Pancreas (tissue), 10 donors: Measurements from ENCODE around the gene THOP1. TPM values are rescaled to one million over a fixed set of nuclear protein-coding genes. Genes with fewer than 3 reads are reported as not detected.

Source experiments
- ATAC-seq, 4 donors: fragments of 200-7000 bp; cut with Tn5 transposase; one replicate each; pipeline versions ENCODE4 v1.8.0 to v1.9.1; 2020; ENCODE audit warnings: mild to moderate bottlenecking in 4 of 4, moderate library complexity in 4 of 4
- DNase-seq, 6 donors: peaks; one replicate each; pipeline ENCODE4 v3.0.0-alpha.2; 2020
- FAIRE-seq: peaks from 2 replicates; lab custom pipeline; 2012; peaks lifted over from hg19 to GRCh38; lab: Jason Lieb, UNC
- H3K27ac ChIP-seq, 4 donors: fragments of 200-600 bp; sonication (generic); 1 replicate in 3 of 4; 2 replicates in 1 of 4; pipeline versions ENCODE4 v1.5.0 to v1.8.0; 2020
- H3K27me3 ChIP-seq, 4 donors: fragments of 200-600 bp; one replicate each; pipeline ENCODE4 v1.8.0; 2021
- H3K36me3 ChIP-seq, 3 donors: fragments of 200-600 bp; sonication (generic) in 1 of 3; one replicate each; pipeline versions ENCODE4 v1.5.0 to v1.8.0; 2020 to 2021
- H3K4me1 ChIP-seq, 3 donors: fragments of 200-600 bp; one replicate each; pipeline ENCODE4 v1.8.0; 2021
- H3K4me3 ChIP-seq, 4 donors: fragments of 200-600 bp; sonication (generic) in 2 of 4; one replicate each; pipeline versions ENCODE4 v1.5.0 to v1.8.0; 2020 to 2021
- H3K9me3 ChIP-seq, 4 donors: fragments of 200-600 bp; one replicate each; pipeline ENCODE4 v1.8.0; 2021
- CTCF ChIP-seq, 4 donors: fragments of 200-600 bp; sonication (generic) in 3 of 4; IDR thresholded peaks; one replicate each; pipeline versions ENCODE4 v1.5.0 to v1.8.0; 2021; ENCODE audit warnings: antibody characterized with exemption in 4 of 4
- WGBS, 2 donors: extraction: QIAGEN DNeasy Blood & Tissue Kit; methylation state at CpG; one replicate each; pipeline ENCODE4 v1.1.7; 2013; 5-methylcytosine and 5-hydroxymethylcytosine counted together
- intact Hi-C, 3 donors: fragments of 100-400 bp; cut with DNase I; formaldehyde crosslinking; loops; one replicate each; pipeline versions ENCODE4 v1.11.1 to v1.14.2; 2022
- polyA plus RNA-seq, 2 donors: library from polyadenylated mRNA; stranded (reverse); fragments of 200-250 nt; gene quantifications; one replicate each; pipeline ENCODE4 v1.2.3, GENCODE V29; 2013
- total RNA-seq, 6 donors: library from RNA; stranded (reverse); fragmentation: NEBNext Ultra II Directional in 4 of 6; extraction: Animal tissue kit (Norgen Biotek cat#: 25700) in 4 of 6; gene quantifications; one replicate each; pipeline versions ENCODE4 v1.2.1 to v1.2.4, GENCODE V29; 2021 to 2023
- donor health status: healthy with polysubstance abuse.
- donor health status: DM: no; HTN: no; CAD: no; lungs with moderate emphysema.
- donor health status: DM: no; HTN: no; CAD: no.
- donor health status: control.
- donor health status: control.
- donor health status: Bipolar disorder and iron deficiency.
- donor health status: DM: yes; HTN: yes; CAD: no.
- donor health status: DM: no; HTN: no; CAD: no.
- donor health status: DM: no; HTN: no; CAD: no.
- donor health status: DM: yes; HTN: yes; CAD: no.

The THOP1 gene
- total and polyA plus RNA-seq, 8 donors, result 11.6 to 124 (median 20.5) TPM

- Histone ChIP-seq H3K4me3 (no peak overlapping the region), H3K27me3 (no peaks in the 10 kb centered on the region), H3K27ac (no peak overlapping the region), H3K9me3 (peaks cover 0 to 10% (median 0%) of the 10 kb centered on the region in 4 donors), H3K36me3 (peaks cover 4 to 33% (median 23%) of the 10 kb centered on the region in 3 donors), H3K4me1 (no peaks in the 10 kb centered on the region)
- TF ChIP-seq CTCF (IDR thresholded peaks at IDR 0.05), result no peak
- FAIRE-seq (no peak), DNase-seq (no peak), ATAC-seq (no peak)
- 96 to 100% methylated on average over 3 of the region's 3 CpGs for WGBS, 2 donors
- intact Hi-C loops, result no loop called here
These were observed 69.5 kb downstream of the THOP1 start for GRCh38 chr19:2854849-2855248.

- peaks cover 0 to 10% (median 0%) of the 10 kb centered on the region in 4 donors for H3K9me3 ChIP-seq
- no peak overlapping the region for H3K4me3 ChIP-seq
- no peaks in the 10 kb centered on the region for H3K27me3 ChIP-seq
- FAIRE-seq, result no peak
- DNase-seq, result no peak
- H3K27ac ChIP-seq, result no peak overlapping the region
- ATAC-seq, result no peak
- H3K36me3 ChIP-seq, result peaks cover 1 to 22% (median 22%) of the 10 kb centered on the region in 3 donors
- no peak for TF ChIP-seq CTCF (IDR thresholded peaks at IDR 0.05)
- 94 to 96% methylated on average over 5 of the region's 5 CpGs for WGBS, 2 donors
- intact Hi-C loops, result no loop called here
- H3K4me1 ChIP-seq, result no peaks in the 10 kb centered on the region
These were observed 71.3 kb downstream of the THOP1 start for GRCh38 chr19:2856457-2857050.

DNA sequence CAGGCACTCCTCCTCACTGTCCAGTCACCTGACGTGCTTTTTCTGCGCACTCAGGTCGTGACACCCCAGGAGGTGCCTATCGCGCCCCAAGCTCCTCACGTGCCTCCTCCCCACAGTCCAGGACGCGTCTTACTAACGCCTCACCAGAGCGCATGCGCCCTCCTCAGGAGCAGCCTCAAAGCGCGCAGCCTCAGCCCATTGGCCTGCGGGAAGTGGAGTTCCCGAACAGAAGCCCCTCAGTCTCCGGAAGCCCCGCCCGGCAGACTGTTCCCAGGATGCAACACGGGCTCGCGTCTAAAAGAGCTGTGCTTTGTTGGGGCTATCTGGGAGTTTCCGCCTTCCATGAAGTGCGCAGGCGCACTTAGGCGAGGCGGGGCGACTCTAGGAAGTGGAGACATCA is 73.6 kb downstream of the THOP1 start:
- Histone ChIP-seq H3K9me3 (no peaks in the 10 kb centered on the region), H3K27me3 (no peaks in the 10 kb centered on the region), H3K4me1 (no peaks in the 10 kb centered on the region), H3K36me3 (no peaks in the 10 kb centered on the region), H3K4me3 (no peak overlapping the region), H3K27ac (no peak overlapping the region)
- no peak for ATAC-seq
- TF ChIP-seq CTCF (IDR thresholded peaks at IDR 0.05), result no peak
- WGBS, 2 donors, result 79 to 81% methylated on average over 27 of the region's 27 CpGs
- no peak for DNase-seq
- FAIRE-seq, result no peak
- intact Hi-C loops, result no loop called here

DNA sequence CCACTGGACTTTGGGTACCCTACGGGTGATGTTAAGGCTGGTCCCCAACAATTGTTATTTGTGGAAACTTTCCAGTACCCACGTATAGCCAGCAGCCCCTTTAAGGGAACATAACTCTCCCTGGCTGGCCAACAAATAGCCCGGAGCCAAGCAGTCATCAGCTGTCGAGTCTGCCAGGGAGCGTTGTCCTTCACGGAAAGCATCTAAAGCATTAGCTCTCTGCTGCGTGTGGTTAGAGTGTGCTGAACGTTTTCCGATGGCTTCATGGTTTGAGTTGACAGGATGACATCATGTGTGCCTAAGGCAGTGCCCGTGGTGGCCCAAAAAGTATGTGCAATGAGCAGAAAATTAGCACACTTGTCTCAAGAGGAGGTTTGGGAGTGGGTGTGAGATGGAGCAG is 78.5 kb downstream of the THOP1 start:
- intact Hi-C loops, result no loop called here
- ATAC-seq, result no peak
- no peaks in the 10 kb centered on the region for H3K4me1 ChIP-seq
- H3K36me3 ChIP-seq, result no peaks in the 10 kb centered on the region
- DNase-seq, result no peak
- H3K4me3 ChIP-seq, result no peak overlapping the region
- TF ChIP-seq CTCF (IDR thresholded peaks at IDR 0.05), result no peak
- 40% methylated on average over 10 of the region's 10 CpGs for WGBS, 2 donors
- no peaks in the 10 kb centered on the region for H3K27me3 ChIP-seq
- no peak overlapping the region for H3K27ac ChIP-seq
- no peaks in the 10 kb centered on the region for H3K9me3 ChIP-seq
- no peak for FAIRE-seq

Other genes starting within 250 kb of the THOP1 start
- gene GNG7, start 82.8 kb upstream of the THOP1 start, total RNA-seq, result 1 to 10 TPM; 4.0 to 8.8 (median 5.9) TPM
- 1 to 10 TPM; 5.6 to 7.7 TPM for gene GNG7, start 82.8 kb upstream of the THOP1 start, polyA plus RNA-seq
- gene DIRAS1, start 64.1 kb upstream of the THOP1 start, total RNA-seq, result 10 to 100 TPM in 1 of 6 donors, 1 to 10 TPM in 5; 2.7 to 16.3 (median 4.5) TPM
- gene DIRAS1, start 64.1 kb upstream of the THOP1 start, polyA plus RNA-seq, result 1 to 10 TPM; 2.4 to 2.8 TPM
- gene SLC39A3, start 45.5 kb upstream of the THOP1 start, total RNA-seq, result 10 to 100 TPM in 5 of 6 donors, 1 to 10 TPM in 1; 8.7 to 15.2 (median 11.9) TPM
- gene SLC39A3, start 45.5 kb upstream of the THOP1 start, polyA plus RNA-seq, result 10 to 100 TPM; 15.9 to 25.6 TPM
- 10 to 100 TPM; 19.4 to 31.5 (median 23.5) TPM for gene SGTA, start 2.2 kb upstream of the THOP1 start, total RNA-seq
- gene SGTA, start 2.2 kb upstream of the THOP1 start, polyA plus RNA-seq, result 10 to 100 TPM; 42.7 to 49.6 TPM
- 1 to 10 TPM; 2.6 to 4.2 (median 3.4) TPM for gene ZNF554, start 34.4 kb downstream of the THOP1 start, total RNA-seq
- gene ZNF554, start 34.4 kb downstream of the THOP1 start, polyA plus RNA-seq, result 1 to 10 TPM; 5.2 TPM
- 1 to 10 TPM; 3.0 to 6.0 (median 3.8) TPM for gene ZNF555, start 56.0 kb downstream of the THOP1 start, total RNA-seq
- 1 to 10 TPM in 1 of 2 donors, under 1 TPM in 1; 0.68 to 2.1 TPM for gene ZNF555, start 56.0 kb downstream of the THOP1 start, polyA plus RNA-seq
- gene ZNF556, start 81.8 kb downstream of the THOP1 start, total RNA-seq, result under 1 TPM in 2 of 6 donors, not detected in 4; 0.19 to 0.91 TPM
- gene ZNF556, start 81.8 kb downstream of the THOP1 start, polyA plus RNA-seq, result not detected
- gene ZNF57, start 115.4 kb downstream of the THOP1 start, total RNA-seq, result 1 to 10 TPM; 1.6 to 3.0 (median 2.0) TPM
- gene ZNF57, start 115.4 kb downstream of the THOP1 start, polyA plus RNA-seq, result 1 to 10 TPM; 2.1 to 2.4 TPM
- gene ZNF77, start 159.5 kb downstream of the THOP1 start, total RNA-seq, result 1 to 10 TPM; 1.3 to 2.6 (median 1.7) TPM
- 1 to 10 TPM; 2.7 to 3.4 TPM for gene ZNF77, start 159.5 kb downstream of the THOP1 start, polyA plus RNA-seq
- gene TLE6, start 192.1 kb downstream of the THOP1 start, total RNA-seq, result 1 to 10 TPM in 4 of 6 donors, under 1 TPM in 2; 0.97 to 1.6 (median 1.1) TPM
- gene TLE6, start 192.1 kb downstream of the THOP1 start, polyA plus RNA-seq, result 1 to 10 TPM; 6.7 to 8.5 TPM
- gene TLE2, start 243.8 kb downstream of the THOP1 start, total RNA-seq, result 10 to 100 TPM; 16.4 to 38.0 (median 21.8) TPM
- 10 to 100 TPM; 72.6 to 81.9 TPM for gene TLE2, start 243.8 kb downstream of the THOP1 start, polyA plus RNA-seq